ENCODE data around the gene TBC1D30.
"Not testable (repeated sequence)": the region's sequence is repeated elsewhere in the genome, so short reads cannot be mapped to it uniquely, and the experiment has no call there.

GRCh38 chr12:64802180-64802775, 22.2 kb upstream of the TBC1D30 start:
- not testable (repeated sequence) for TF ChIP-seq BRF2 (IDR thresholded peaks at IDR 0.05; ENCODE audit: borderline replicate concordance, insufficient read depth, insufficient read length); ZNF695 (CRISPR knock-in tag; IDR thresholded peaks at IDR 0.05); USF2 (CRISPR knock-in tag; IDR thresholded peaks at IDR 0.05); ZNF655 (CRISPR knock-in tag; IDR thresholded peaks at IDR 0.05); ZNF253 (CRISPR knock-in tag; conservative IDR thresholded peaks at IDR 0.05); ELF1 (tag; IDR thresholded peaks at IDR 0.05)
- TF ChIP-seq CTCF (IDR thresholded peaks at IDR 0.05 in 2 of 3, conservative IDR thresholded peaks at IDR 0.05 in 1 of 3; ENCODE audit: insufficient read depth in 2 of 3, low read depth in 1 of 3, low read length in 3 of 3), result peak; percentile 72 to 81 (median 76)
